CD14-positive monocyte (primary cell): Measurements from ENCODE around the gene TYK2. TPM values are rescaled to one million over a fixed set of nuclear protein-coding genes. Genes with fewer than 3 reads are reported as not detected.
A peak's percentile ranks its signal among the peaks of the same experiment; 100 is the strongest.

Experiments used
- DNase-seq, 3 donors: peaks; one replicate each; pipeline ENCODE4 v3.0.0-alpha.2; 2011 to 2022
- H2AFZ ChIP-seq: 2 replicates; pipeline ENCODE4 v1.6.0; 2012; ENCODE audit warnings: mild to moderate bottlenecking, low read depth, low read length, inconsistent platforms; ENCODE audit not compliant: insufficient read depth, poor library complexity, severe bottlenecking
- H3K27ac ChIP-seq, 2 donors: 1 replicate in 1 of 2; 2 replicates in 1 of 2; pipeline ENCODE4 v1.5.1; 2012 to 2013; ENCODE audit warnings: low read length in 2 of 2, control low read depth in 1 of 2, inconsistent platforms in 1 of 2, low read depth in 1 of 2, mild to moderate bottlenecking in 1 of 2
- H3K27me3 ChIP-seq, 2 donors: one replicate each; pipeline versions ENCODE4 v1.6.0 to v1.6.1; 2011 to 2013; ENCODE audit warnings: low read length in 2 of 2; ENCODE audit not compliant: control insufficient read depth in 2 of 2, insufficient read depth in 2 of 2
- H3K36me3 ChIP-seq, 2 donors: replicated peaks in 1 of 2; 1 replicate in 1 of 2; 2 replicates in 1 of 2; pipeline versions ENCODE4 v1.5.1 to v1.6.1; 2012 to 2013; ENCODE audit warnings: low read length in 2 of 2, control low read depth in 1 of 2, inconsistent platforms in 1 of 2, mild to moderate bottlenecking in 1 of 2; ENCODE audit not compliant: insufficient read depth in 2 of 2, control insufficient read depth in 1 of 2
- H3K4me1 ChIP-seq, 2 donors: 1 replicate in 1 of 2; 2 replicates in 1 of 2; pipeline versions ENCODE4 v1.5.1 to v1.6.1; 2012 to 2013; ENCODE audit warnings: low read length in 2 of 2, control low read depth in 1 of 2, inconsistent platforms in 1 of 2, mild to moderate bottlenecking in 1 of 2, moderate library complexity in 1 of 2; ENCODE audit not compliant: insufficient read depth in 2 of 2, control insufficient read depth in 1 of 2
- H3K4me2 ChIP-seq: replicated peaks from 2 replicates; pipeline ENCODE3; 2012; ENCODE audit warnings: low read length, moderate library complexity, mild to moderate bottlenecking; ENCODE audit not compliant: poor library complexity, severe bottlenecking; ENCODE audit errors: extremely low read depth
- H3K4me3 ChIP-seq, 3 experiments: fragments of 200-600 bp in 1 of 3; sonication (generic) in 1 of 3; replicated peaks in 1 of 3; 1 replicate in 2 of 3; 2 replicates in 1 of 3; pipeline ENCODE4 v1.5.1; 2011 to 2013; ENCODE audit warnings: low read length in 3 of 3, mild to moderate bottlenecking in 3 of 3, control low read depth in 2 of 3, low read depth in 2 of 3, inconsistent platforms in 1 of 3, moderate library complexity in 1 of 3
- H3K79me2 ChIP-seq: 2 replicates; pipeline ENCODE4 v1.6.0; 2012; ENCODE audit warnings: mild to moderate bottlenecking, control low read depth, inconsistent platforms, low read length, moderate library complexity; ENCODE audit not compliant: insufficient read depth
- H3K9ac ChIP-seq: 2 replicates; pipeline ENCODE4 v1.6.0; 2017; ENCODE audit warnings: low read length, mild to moderate bottlenecking; ENCODE audit not compliant: insufficient read depth, poor library complexity, severe bottlenecking
- H3K9me3 ChIP-seq, 2 donors: replicated peaks in 1 of 2; 1 replicate in 1 of 2; 2 replicates in 1 of 2; pipeline versions ENCODE4 v1.5.1 to v1.6.1; 2012 to 2013; ENCODE audit warnings: low read length in 2 of 2, control low read depth in 1 of 2; ENCODE audit not compliant: control insufficient read depth in 1 of 2, insufficient read depth in 1 of 2
- H4K20me1 ChIP-seq: 2 replicates; pipeline ENCODE4 v1.6.0; 2012; ENCODE audit warnings: mild to moderate bottlenecking, low read length, control low read depth, moderate library complexity; ENCODE audit not compliant: insufficient read depth
- H3K27ac Mint-ChIP-seq, 7 donors: one replicate each; pipeline ENCODE4 v1.8.0; 2020; ENCODE audit warnings: mild to moderate bottlenecking in 7 of 7, mixed read lengths in 7 of 7, moderate library complexity in 6 of 7, inconsistent platforms in 2 of 7
- H3K27me3 Mint-ChIP-seq, 3 donors: one replicate each; pipeline ENCODE4 v1.8.0; 2021 to 2022; ENCODE audit warnings: low read depth in 3 of 3, mild to moderate bottlenecking in 3 of 3, mixed read lengths in 3 of 3, moderate library complexity in 3 of 3, inconsistent platforms in 1 of 3
- H3K36me3 Mint-ChIP-seq, 2 donors: one replicate each; pipeline ENCODE4 v1.8.0; 2020; ENCODE audit warnings: mixed read lengths in 2 of 2, inconsistent platforms in 1 of 2, mild to moderate bottlenecking in 1 of 2
- H3K4me1 Mint-ChIP-seq: one replicate; pipeline ENCODE4 v1.8.0; 2020; ENCODE audit warnings: mild to moderate bottlenecking, mixed read lengths
- H3K4me3 Mint-ChIP-seq, 2 donors: one replicate each; pipeline ENCODE4 v1.8.0; 2020; ENCODE audit warnings: mild to moderate bottlenecking in 2 of 2, mixed read lengths in 2 of 2, moderate library complexity in 1 of 2
- H3K9me3 Mint-ChIP-seq, 7 donors: one replicate each; pipeline ENCODE4 v1.8.0; 2020 to 2022; ENCODE audit warnings: mixed read lengths in 7 of 7, mild to moderate bottlenecking in 6 of 7, moderate library complexity in 6 of 7, inconsistent platforms in 2 of 7
- WGBS: methylation state at CpG from one replicate; pipeline ENCODE4 v1.1.5; 2013; ENCODE audit warnings: missing lambda C conversion rate; ENCODE audit not compliant: insufficient coverage; 5-methylcytosine and 5-hydroxymethylcytosine counted together
- intact Hi-C, 2 donors: fragments of 100-400 bp; cut with micrococcal nuclease; formaldehyde crosslinking; loops; one replicate each; pipeline versions ENCODE4 v1.15.0 to v1.15.1; 2023
- polyA minus RNA-seq: library from RNA; depleted of rRNA, polyadenylated mRNA; stranded (reverse); fragments of >200 nt; gene quantifications from 2 replicates; pipeline ENCODE4 v1.2.3, GENCODE V29; 2012
- polyA plus RNA-seq, 3 donors: library from polyadenylated mRNA; depleted of rRNA in 1 of 3; unstranded in 2 of 3; stranded (reverse) in 1 of 3; fragments of 300-500 nt in 2 of 3; fragments of >200 nt in 1 of 3; fragmentation: Illumina TruSeq in 2 of 3; gene quantifications; 1 replicate in 2 of 3; 2 replicates in 1 of 3; pipeline ENCODE4 v1.2.3, GENCODE V29; 2012 to 2021
- total RNA-seq, 12 experiments: library from RNA in 1 of 12; stranded (reverse) in 1 of 12; fragments of 120-200 nt in 1 of 12; gene quantifications; one replicate each; pipeline ENCODE4 v1.2.4 and lab custom pipeline; 2013 to 2026; ENCODE audit warnings: mixed read lengths in 6 of 12, inconsistent platforms in 1 of 12
- TF ChIP-seq, protein P1 (sequence below): fragments of 200-600 bp; IDR thresholded peaks from one replicate; pipeline ENCODE4 v1.8.0; 2022; ENCODE audit warnings: antibody characterized with exemption, mild to moderate bottlenecking

TYK2 gene
- 275 TPM for total RNA-seq (2013)
- polyA plus RNA-seq = 100 to 1,000 TPM in 2 of 3 donors, 10 to 100 TPM in 1; 82.9 to 441 (median 113) TPM
- 283 and 355 TPM in 2 replicates for polyA minus RNA-seq
- total RNA-seq (lab: John Stamatoyannopoulos, UW) = 58.4 to 274 (median 184) reads per million in 11 experiments

- H3K79me2 ChIP-seq = peaks cover 34% of the 10 kb centered on the region
- H3K4me2 ChIP-seq = peak within 1 kb of the TSS; percentile 92
- intact Hi-C loops = loop anchor here in 1 of 2 donors (2.0 to 5.0 kb wide), 2 partner anchors 33 to 110 kb away; partner anchors contain the start of gene ICAM1
- TF ChIP-seq, protein P1, sequence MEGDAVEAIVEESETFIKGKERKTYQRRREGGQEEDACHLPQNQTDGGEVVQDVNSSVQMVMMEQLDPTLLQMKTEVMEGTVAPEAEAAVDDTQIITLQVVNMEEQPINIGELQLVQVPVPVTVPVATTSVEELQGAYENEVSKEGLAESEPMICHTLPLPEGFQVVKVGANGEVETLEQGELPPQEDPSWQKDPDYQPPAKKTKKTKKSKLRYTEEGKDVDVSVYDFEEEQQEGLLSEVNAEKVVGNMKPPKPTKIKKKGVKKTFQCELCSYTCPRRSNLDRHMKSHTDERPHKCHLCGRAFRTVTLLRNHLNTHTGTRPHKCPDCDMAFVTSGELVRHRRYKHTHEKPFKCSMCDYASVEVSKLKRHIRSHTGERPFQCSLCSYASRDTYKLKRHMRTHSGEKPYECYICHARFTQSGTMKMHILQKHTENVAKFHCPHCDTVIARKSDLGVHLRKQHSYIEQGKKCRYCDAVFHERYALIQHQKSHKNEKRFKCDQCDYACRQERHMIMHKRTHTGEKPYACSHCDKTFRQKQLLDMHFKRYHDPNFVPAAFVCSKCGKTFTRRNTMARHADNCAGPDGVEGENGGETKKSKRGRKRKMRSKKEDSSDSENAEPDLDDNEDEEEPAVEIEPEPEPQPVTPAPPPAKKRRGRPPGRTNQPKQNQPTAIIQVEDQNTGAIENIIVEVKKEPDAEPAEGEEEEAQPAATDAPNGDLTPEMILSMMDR = no peak
- H3K36me3 Mint-ChIP-seq = peaks cover 13 to 29% of the 10 kb centered on the region in 2 donors
- peak within 1 kb of the TSS; percentile 84 to 98 (median 87) for H3K4me3 ChIP-seq
- peak within 1 kb of the TSS; percentile 87 for H3K9ac ChIP-seq
- H3K27me3 ChIP-seq = no peaks in the 10 kb centered on the region
- H3K27me3 Mint-ChIP-seq = peaks cover 0 to 2% (median 2%) of the 10 kb centered on the region in 3 donors
- H3K9me3 Mint-ChIP-seq = no peaks in the 10 kb centered on the region
- H3K27ac Mint-ChIP-seq = peak within 1 kb of the TSS; percentile 95 to 100 (median 98)
- under 1% methylated on average over 53 of the region's 58 CpGs for WGBS
- no peaks in the 10 kb centered on the region for H3K9me3 ChIP-seq
- H2AFZ ChIP-seq = peak within 1 kb of the TSS; percentile 84
- peak; percentile 98 to 99 (median 99) for DNase-seq
- peak within 1 kb of the TSS; percentile 93 to 95 for H3K4me3 Mint-ChIP-seq
- H3K27ac ChIP-seq = peak within 1 kb of the TSS; percentile 91 to 98
- peaks cover 6% of the 10 kb centered on the region for H4K20me1 ChIP-seq
- H3K36me3 ChIP-seq = peaks cover 16 to 17% of the 10 kb centered on the region in 2 donors
- H3K4me1 ChIP-seq = peaks cover 48 to 52% of the 10 kb centered on the region in 2 donors
- peaks cover 39% of the 10 kb centered on the region for H3K4me1 Mint-ChIP-seq
These were observed at the start of gene TYK2 for GRCh38 chr19:10380313-10381102. Gene TYK2, minus strand, starts transcription at chr19:10380572. Its CDS starts 2,166 bp downstream, at chr19:10378406.

DNA sequence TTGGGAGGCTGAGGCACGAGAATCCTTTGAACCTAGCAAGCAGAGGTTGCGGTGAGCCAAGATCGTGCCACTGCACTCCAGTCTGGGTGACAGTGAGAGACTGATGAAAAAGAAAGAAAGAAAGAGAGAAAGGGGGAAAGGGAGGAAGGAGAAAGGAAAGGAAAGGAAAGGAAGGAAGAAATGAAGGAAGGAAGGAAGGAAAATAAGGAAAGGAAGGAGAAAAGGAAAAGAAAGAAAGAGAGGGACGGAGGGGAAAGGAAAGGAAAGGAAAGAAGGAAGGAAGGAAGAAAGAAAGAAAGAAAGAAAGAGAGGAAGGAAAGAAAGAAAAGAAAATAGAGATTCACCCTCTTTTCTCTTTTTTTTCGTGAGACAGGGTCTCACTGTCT lies 48.6 kb upstream of the TYK2 start:
- H3K27me3 ChIP-seq = peaks cover 3 to 33% of the 10 kb centered on the region in 2 donors
- H3K36me3 Mint-ChIP-seq = peaks cover 32 to 38% of the 10 kb centered on the region in 2 donors
- peak overlapping the region in 1 of 2 donors; percentile 78 for H3K4me3 Mint-ChIP-seq
- H3K4me2 ChIP-seq = no peak overlapping the region
- WGBS = 70% methylated on average over 4 of the region's 5 CpGs
- H4K20me1 ChIP-seq = no peaks in the 10 kb centered on the region
- peak overlapping the region; percentile 85 to 99 (median 97) for H3K27ac Mint-ChIP-seq
- no peak overlapping the region for H3K4me3 ChIP-seq
- H3K9me3 Mint-ChIP-seq = peaks cover 0 to 21% (median 5%) of the 10 kb centered on the region in 7 donors
- TF ChIP-seq, protein P1 = no peak
- peak overlapping the region; percentile 16 for H3K9ac ChIP-seq
- no peak overlapping the region for H2AFZ ChIP-seq
- no peak for DNase-seq
- intact Hi-C loops = loop anchor here in 1 of 2 donors (10.0 kb wide), 1 partner anchor 1136 kb away; no protein-coding TSS in a partner anchor
- H3K4me1 ChIP-seq = peaks cover 72 to 82% of the 10 kb centered on the region in 2 donors
- H3K4me1 Mint-ChIP-seq = peaks cover 81% of the 10 kb centered on the region
- no peaks in the 10 kb centered on the region for H3K9me3 ChIP-seq
- no peaks in the 10 kb centered on the region for H3K79me2 ChIP-seq
- peaks cover 41 to 72% (median 53%) of the 10 kb centered on the region in 3 donors for H3K27me3 Mint-ChIP-seq
- H3K27ac ChIP-seq = peak overlapping the region in 1 of 2 donors; percentile 79
- no peaks in the 10 kb centered on the region for H3K36me3 ChIP-seq
